ENCODE results near the gene ALDOB.

GRCh38 chr9:101383361-101383760 is 52.2 kb downstream of the ALDOB start:
- no peak for TF ChIP-seq POLR2A (IDR thresholded peaks at IDR 0.05; ENCODE audit: low read depth, low read length)
- no peak for TF ChIP-seq POLR2AphosphoS5 (IDR thresholded peaks at IDR 0.05; ENCODE audit: low read depth, low read length)
